ENCODE measurements around the gene PHACTR1. TPM values are rescaled to one million over a fixed set of nuclear protein-coding genes. Genes with fewer than 3 reads are reported as not detected.

Gene PHACTR1
- total and polyA plus RNA-seq, 4 donors: 0.31 to 1.5 (median 0.79) TPM

DNA sequence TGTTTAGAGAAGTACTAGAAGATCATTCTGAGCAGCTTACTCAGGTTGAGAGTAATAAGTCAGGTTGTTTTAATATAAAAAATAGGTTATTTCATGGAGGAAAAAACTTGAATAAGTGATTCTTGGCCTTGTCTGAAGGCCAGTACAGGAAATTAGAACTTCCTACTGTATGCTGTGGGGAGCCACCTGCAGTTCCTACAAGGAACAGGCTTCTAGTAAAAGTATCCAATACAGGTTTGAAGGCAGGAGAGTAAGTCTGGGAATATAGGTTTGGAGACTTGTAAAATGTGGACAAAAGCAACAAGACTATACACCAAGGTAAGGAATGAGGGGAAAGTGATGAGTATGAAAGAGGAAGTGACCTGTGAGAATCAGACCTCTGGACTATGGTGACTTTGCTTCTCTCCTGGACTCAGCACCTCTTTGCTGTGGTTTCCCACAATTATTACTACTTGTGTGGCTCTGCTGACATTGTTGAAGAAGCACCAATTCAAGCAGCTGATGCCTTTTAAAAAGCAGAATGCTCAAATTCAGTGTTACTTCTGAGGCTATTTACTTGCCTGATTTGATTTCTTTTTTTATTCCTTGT is 333.2 kb downstream of the PHACTR1 start:
- TF ChIP-seq RAD21 (IDR thresholded peaks at IDR 0.05) (no peak), FOXA1 (IDR thresholded peaks at IDR 0.05) (no peak), JUND (IDR thresholded peaks at IDR 0.05) (no peak), GABPA (IDR thresholded peaks at IDR 0.05 in 1 of 2, conservative IDR thresholded peaks at IDR 0.05 in 1 of 2) (no peak), HNF4A (conservative IDR thresholded peaks at IDR 0.05) (no peak), RXRA (IDR thresholded peaks at IDR 0.05) (no peak), SP1 (IDR thresholded peaks at IDR 0.05) (no peak), NR2F2 (IDR thresholded peaks at IDR 0.05) (no peak), FOXA2 (IDR thresholded peaks at IDR 0.05) (no peak), HNF4G (IDR thresholded peaks at IDR 0.05) (no peak), TAF1 (conservative IDR thresholded peaks at IDR 0.05) (no peak), EGR1 (IDR thresholded peaks at IDR 0.05; ENCODE audit: low read depth in 2 of 2) (no peak)
- TF ChIP-seq, protein P1, sequence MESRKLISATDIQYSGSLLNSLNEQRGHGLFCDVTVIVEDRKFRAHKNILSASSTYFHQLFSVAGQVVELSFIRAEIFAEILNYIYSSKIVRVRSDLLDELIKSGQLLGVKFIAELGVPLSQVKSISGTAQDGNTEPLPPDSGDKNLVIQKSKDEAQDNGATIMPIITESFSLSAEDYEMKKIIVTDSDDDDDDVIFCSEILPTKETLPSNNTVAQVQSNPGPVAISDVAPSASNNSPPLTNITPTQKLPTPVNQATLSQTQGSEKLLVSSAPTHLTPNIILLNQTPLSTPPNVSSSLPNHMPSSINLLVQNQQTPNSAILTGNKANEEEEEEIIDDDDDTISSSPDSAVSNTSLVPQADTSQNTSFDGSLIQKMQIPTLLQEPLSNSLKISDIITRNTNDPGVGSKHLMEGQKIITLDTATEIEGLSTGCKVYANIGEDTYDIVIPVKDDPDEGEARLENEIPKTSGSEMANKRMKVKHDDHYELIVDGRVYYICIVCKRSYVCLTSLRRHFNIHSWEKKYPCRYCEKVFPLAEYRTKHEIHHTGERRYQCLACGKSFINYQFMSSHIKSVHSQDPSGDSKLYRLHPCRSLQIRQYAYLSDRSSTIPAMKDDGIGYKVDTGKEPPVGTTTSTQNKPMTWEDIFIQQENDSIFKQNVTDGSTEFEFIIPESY (IDR thresholded peaks at IDR 0.05): no peak
- TF ChIP-seq, protein P2, sequence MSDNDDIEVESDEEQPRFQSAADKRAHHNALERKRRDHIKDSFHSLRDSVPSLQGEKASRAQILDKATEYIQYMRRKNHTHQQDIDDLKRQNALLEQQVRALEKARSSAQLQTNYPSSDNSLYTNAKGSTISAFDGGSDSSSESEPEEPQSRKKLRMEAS (IDR thresholded peaks at IDR 0.05): no peak
- TF ChIP-seq, protein P3, sequence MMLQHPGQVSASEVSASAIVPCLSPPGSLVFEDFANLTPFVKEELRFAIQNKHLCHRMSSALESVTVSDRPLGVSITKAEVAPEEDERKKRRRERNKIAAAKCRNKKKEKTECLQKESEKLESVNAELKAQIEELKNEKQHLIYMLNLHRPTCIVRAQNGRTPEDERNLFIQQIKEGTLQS (IDR thresholded peaks at IDR 0.05): no peak
- TF ChIP-seq, protein P4, sequence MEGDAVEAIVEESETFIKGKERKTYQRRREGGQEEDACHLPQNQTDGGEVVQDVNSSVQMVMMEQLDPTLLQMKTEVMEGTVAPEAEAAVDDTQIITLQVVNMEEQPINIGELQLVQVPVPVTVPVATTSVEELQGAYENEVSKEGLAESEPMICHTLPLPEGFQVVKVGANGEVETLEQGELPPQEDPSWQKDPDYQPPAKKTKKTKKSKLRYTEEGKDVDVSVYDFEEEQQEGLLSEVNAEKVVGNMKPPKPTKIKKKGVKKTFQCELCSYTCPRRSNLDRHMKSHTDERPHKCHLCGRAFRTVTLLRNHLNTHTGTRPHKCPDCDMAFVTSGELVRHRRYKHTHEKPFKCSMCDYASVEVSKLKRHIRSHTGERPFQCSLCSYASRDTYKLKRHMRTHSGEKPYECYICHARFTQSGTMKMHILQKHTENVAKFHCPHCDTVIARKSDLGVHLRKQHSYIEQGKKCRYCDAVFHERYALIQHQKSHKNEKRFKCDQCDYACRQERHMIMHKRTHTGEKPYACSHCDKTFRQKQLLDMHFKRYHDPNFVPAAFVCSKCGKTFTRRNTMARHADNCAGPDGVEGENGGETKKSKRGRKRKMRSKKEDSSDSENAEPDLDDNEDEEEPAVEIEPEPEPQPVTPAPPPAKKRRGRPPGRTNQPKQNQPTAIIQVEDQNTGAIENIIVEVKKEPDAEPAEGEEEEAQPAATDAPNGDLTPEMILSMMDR (IDR thresholded peaks at IDR 0.05; ENCODE audit: low read depth, low read length, missing input control): no peak
- TF ChIP-seq, protein P5, sequence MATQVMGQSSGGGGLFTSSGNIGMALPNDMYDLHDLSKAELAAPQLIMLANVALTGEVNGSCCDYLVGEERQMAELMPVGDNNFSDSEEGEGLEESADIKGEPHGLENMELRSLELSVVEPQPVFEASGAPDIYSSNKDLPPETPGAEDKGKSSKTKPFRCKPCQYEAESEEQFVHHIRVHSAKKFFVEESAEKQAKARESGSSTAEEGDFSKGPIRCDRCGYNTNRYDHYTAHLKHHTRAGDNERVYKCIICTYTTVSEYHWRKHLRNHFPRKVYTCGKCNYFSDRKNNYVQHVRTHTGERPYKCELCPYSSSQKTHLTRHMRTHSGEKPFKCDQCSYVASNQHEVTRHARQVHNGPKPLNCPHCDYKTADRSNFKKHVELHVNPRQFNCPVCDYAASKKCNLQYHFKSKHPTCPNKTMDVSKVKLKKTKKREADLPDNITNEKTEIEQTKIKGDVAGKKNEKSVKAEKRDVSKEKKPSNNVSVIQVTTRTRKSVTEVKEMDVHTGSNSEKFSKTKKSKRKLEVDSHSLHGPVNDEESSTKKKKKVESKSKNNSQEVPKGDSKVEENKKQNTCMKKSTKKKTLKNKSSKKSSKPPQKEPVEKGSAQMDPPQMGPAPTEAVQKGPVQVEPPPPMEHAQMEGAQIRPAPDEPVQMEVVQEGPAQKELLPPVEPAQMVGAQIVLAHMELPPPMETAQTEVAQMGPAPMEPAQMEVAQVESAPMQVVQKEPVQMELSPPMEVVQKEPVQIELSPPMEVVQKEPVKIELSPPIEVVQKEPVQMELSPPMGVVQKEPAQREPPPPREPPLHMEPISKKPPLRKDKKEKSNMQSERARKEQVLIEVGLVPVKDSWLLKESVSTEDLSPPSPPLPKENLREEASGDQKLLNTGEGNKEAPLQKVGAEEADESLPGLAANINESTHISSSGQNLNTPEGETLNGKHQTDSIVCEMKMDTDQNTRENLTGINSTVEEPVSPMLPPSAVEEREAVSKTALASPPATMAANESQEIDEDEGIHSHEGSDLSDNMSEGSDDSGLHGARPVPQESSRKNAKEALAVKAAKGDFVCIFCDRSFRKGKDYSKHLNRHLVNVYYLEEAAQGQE (IDR thresholded peaks at IDR 0.05): no peak
- Histone ChIP-seq H3K9ac (ENCODE audit: low read depth in 1 of 2, low read length in 2 of 2) (no peak overlapping the region), H3K27ac (ENCODE audit: low read depth in 1 of 2, low read length in 2 of 2) (no peak overlapping the region), H3K36me3 (ENCODE audit: control insufficient read depth in 4 of 4, insufficient read depth in 3 of 4, low read depth in 1 of 4, low read length in 3 of 4) (no peaks in the 10 kb centered on the region), H3K4me3 (ENCODE audit: low read depth in 1 of 3, low read length in 3 of 3) (no peak overlapping the region), H3K9me3 (ENCODE audit: control insufficient read depth in 4 of 4, low read length in 3 of 4) (no peaks in the 10 kb centered on the region), H3K27me3 (ENCODE audit: control insufficient read depth in 4 of 4, insufficient read depth in 4 of 4, low read length in 3 of 4) (peaks cover 0 to 3% (median 0%) of the 10 kb centered on the region in 4 donors), H3K4me1 (ENCODE audit: control insufficient read depth in 4 of 4, insufficient read depth in 4 of 4, low read length in 3 of 4) (no peaks in the 10 kb centered on the region)
- DNase-seq (ENCODE audit: low spot score): no peak

All from liver (tissue), 9 donors.